ENCODE measurements around the gene RIPOR3.
"Not testable (repeated sequence)": the region's sequence is repeated elsewhere in the genome, so short reads cannot be mapped to it uniquely, and the experiment has no call there.

RIPOR3 gene

GRCh38 chr20:50654904-50655303 lies 36.4 kb downstream of the RIPOR3 start:
- no peak for DNase-seq

GRCh38 chr20:50652702-50653294 lies 38.5 kb downstream of the RIPOR3 start:
- no peak for DNase-seq

- no peak for DNase-seq
Measured at GRCh38 chr20:50651676-50652075, 39.7 kb downstream of the RIPOR3 start.

GRCh38 chr20:50649590-50649989 lies 41.8 kb downstream of the RIPOR3 start:
- no peak for DNase-seq

- DNase-seq, result no peak
Measured at GRCh38 chr20:50648651-50649050, 42.7 kb downstream of the RIPOR3 start.

- no peak for DNase-seq
Measured at GRCh38 chr20:50646483-50646996, 44.8 kb downstream of the RIPOR3 start.

- DNase-seq, result no peak
Measured at GRCh38 chr20:50645253-50646068, 45.9 kb downstream of the RIPOR3 start.

GRCh38 chr20:50642288-50642803 lies 49.0 kb downstream of the RIPOR3 start:
- DNase-seq, result no peak

- DNase-seq, result not testable (repeated sequence)
Measured at GRCh38 chr20:50641625-50642287, 49.6 kb downstream of the RIPOR3 start.

GRCh38 chr20:50639971-50640711 lies 51.2 kb downstream of the RIPOR3 start:
- not testable (repeated sequence) for DNase-seq

- DNase-seq, result not testable (repeated sequence)
Measured at GRCh38 chr20:50638015-50638847, 53.1 kb downstream of the RIPOR3 start.

GRCh38 chr20:50636601-50637540 lies 54.5 kb downstream of the RIPOR3 start:
- DNase-seq, result no peak

- peak; percentile 44 for DNase-seq
Measured at GRCh38 chr20:50635676-50636600, 55.4 kb downstream of the RIPOR3 start.

GRCh38 chr20:50635014-50635557 lies 56.3 kb downstream of the RIPOR3 start:
- no peak for DNase-seq

GRCh38 chr20:50634191-50634590 lies 57.2 kb downstream of the RIPOR3 start:
- DNase-seq, result no peak

- DNase-seq, result no peak
Measured at GRCh38 chr20:50633361-50633760, 58.0 kb downstream of the RIPOR3 start.

GRCh38 chr20:50632701-50633100 lies 58.6 kb downstream of the RIPOR3 start:
- DNase-seq, result no peak

- no peak for DNase-seq
Measured at GRCh38 chr20:50632236-50632635, 59.1 kb downstream of the RIPOR3 start.
